Psoas muscle (tissue), 8 donors: Measurements from ENCODE around the gene INTS15. TPM values are rescaled to one million over a fixed set of nuclear protein-coding genes. Genes with fewer than 3 reads are reported as not detected.

ENCODE experiments used
- ATAC-seq, 4 donors: fragments of 200-7000 bp; cut with Tn5 transposase; one replicate each; pipeline ENCODE4 v1.9.1; 2020; ENCODE audit warnings: moderate library complexity in 3 of 4, mild to moderate bottlenecking in 2 of 4
- DNase-seq, 2 donors: peaks; one replicate each; pipeline ENCODE4 v3.0.0-alpha.2; 2020
- H3K27ac ChIP-seq: fragments of 200-600 bp; one replicate; pipeline ENCODE4 v1.8.0; 2022
- H3K27me3 ChIP-seq, 3 donors: fragments of 200-600 bp in 1 of 3; one replicate each; pipeline versions ENCODE4 v1.6.1 to v1.8.0; 2013 to 2022; ENCODE audit warnings: low read length in 2 of 3, mild to moderate bottlenecking in 2 of 3, moderate library complexity in 1 of 3; ENCODE audit not compliant: insufficient read depth in 3 of 3
- H3K36me3 ChIP-seq, 2 donors: fragments of 200-600 bp in 1 of 2; one replicate each; pipeline versions ENCODE4 v1.6.1 to v1.8.0; 2013 to 2022; ENCODE audit warnings: low read depth in 1 of 2, mild to moderate bottlenecking in 1 of 2, moderate library complexity in 1 of 2; ENCODE audit not compliant: insufficient read depth in 1 of 2
- H3K4me1 ChIP-seq: fragments of 200-600 bp; one replicate; pipeline ENCODE4 v1.8.0; 2022
- H3K4me3 ChIP-seq: fragments of 200-600 bp; one replicate; pipeline ENCODE4 v1.8.0; 2022; ENCODE audit warnings: mild to moderate bottlenecking
- H3K9me3 ChIP-seq: fragments of 200-600 bp; one replicate; pipeline ENCODE4 v1.8.0; 2022
- WGBS, 3 donors: extraction: QIAGEN DNeasy Blood & Tissue Kit; methylation state at CpG; one replicate each; pipeline versions ENCODE4 v1.1.6 to v1.1.7; 2013; 5-methylcytosine and 5-hydroxymethylcytosine counted together
- intact Hi-C, 2 donors: fragments of 100-400 bp; cut with DNase I; formaldehyde crosslinking; loops; one replicate each; pipeline versions ENCODE4 v1.11.0 to v1.14.2; 2022
- polyA plus RNA-seq, 3 donors: library from polyadenylated mRNA; stranded (reverse); fragments of 200-250 nt; gene quantifications; one replicate each; pipeline ENCODE4 v1.2.3, GENCODE V29; 2013
- total RNA-seq, 4 donors: library from RNA; stranded (reverse); fragmentation: NEBNext Ultra II Directional in 2 of 4; extraction: Animal tissue kit (Norgen Biotek cat#: 25700) in 2 of 4; gene quantifications; one replicate each; pipeline versions ENCODE4 v1.2.1 to v1.2.4, GENCODE V29; 2021 to 2023
- TF ChIP-seq, protein P1 (sequence below): fragments of 200-600 bp; IDR thresholded peaks from one replicate; pipeline ENCODE4 v1.8.0; 2022; ENCODE audit warnings: antibody characterized with exemption
- donor health status: healthy with polysubstance abuse.
- donor health status: DM: no; HTN: no; CAD: no; lungs with moderate emphysema.
- donor health status: Bipolar disorder and iron deficiency.
- donor health status: healthy.
- donor health status: DM: yes; HTN: yes; CAD: no.
- donor health status: DM: no; HTN: no; CAD: no.
- donor health status: DM: no; HTN: no; CAD: no.
- donor health status: DM: yes; HTN: yes; CAD: no.

The INTS15 gene
- total and polyA plus RNA-seq, 7 donors, result 14.1 to 46.0 (median 24.0) TPM

DNA sequence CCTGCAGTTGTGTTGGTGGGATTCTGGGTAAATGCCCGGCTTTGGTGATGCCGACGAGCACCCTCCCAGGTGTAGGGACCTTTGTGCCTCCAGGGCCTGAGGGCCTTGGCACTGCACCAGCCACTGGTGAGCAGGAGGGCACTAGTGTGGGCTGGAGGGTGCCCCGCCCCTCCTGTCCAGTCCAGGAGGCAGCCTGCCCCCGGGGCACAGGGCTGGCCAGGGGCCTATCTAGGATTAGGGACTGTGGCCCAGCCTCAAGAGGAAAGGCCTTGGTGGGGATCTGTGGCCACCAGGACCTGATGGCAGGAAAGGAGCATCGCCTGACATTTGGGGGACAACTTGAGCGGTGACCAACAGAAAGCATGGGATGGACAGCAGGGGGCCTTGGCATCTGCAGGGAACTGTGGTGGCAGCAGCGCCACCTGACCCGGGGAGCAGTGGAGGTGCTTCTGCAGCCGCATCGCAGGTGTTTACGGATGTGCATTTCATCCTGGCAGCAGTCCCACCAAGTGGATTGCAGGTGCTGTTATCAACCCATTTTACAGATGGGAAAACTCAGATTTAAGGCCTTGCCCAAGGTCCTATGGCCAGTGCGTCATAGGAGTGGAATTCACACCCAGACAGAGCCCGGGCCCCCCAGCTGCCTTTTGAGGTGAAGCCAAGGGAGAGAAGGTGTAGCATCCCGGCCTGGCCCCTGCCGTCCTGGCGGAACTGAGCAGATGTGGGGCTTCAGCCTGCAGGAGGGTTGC is 58.4 kb downstream of the INTS15 start:
- H3K4me1 ChIP-seq, result no peaks in the 10 kb centered on the region
- 90 to 93% (median 92%) methylated on average over 17 of the region's 17 CpGs for WGBS, 3 donors
- no peaks in the 10 kb centered on the region for H3K27me3 ChIP-seq
- H3K36me3 ChIP-seq, result peaks cover 11 to 89% of the 10 kb centered on the region in 2 donors
- TF ChIP-seq, protein P1, sequence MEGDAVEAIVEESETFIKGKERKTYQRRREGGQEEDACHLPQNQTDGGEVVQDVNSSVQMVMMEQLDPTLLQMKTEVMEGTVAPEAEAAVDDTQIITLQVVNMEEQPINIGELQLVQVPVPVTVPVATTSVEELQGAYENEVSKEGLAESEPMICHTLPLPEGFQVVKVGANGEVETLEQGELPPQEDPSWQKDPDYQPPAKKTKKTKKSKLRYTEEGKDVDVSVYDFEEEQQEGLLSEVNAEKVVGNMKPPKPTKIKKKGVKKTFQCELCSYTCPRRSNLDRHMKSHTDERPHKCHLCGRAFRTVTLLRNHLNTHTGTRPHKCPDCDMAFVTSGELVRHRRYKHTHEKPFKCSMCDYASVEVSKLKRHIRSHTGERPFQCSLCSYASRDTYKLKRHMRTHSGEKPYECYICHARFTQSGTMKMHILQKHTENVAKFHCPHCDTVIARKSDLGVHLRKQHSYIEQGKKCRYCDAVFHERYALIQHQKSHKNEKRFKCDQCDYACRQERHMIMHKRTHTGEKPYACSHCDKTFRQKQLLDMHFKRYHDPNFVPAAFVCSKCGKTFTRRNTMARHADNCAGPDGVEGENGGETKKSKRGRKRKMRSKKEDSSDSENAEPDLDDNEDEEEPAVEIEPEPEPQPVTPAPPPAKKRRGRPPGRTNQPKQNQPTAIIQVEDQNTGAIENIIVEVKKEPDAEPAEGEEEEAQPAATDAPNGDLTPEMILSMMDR, result no peak
- intact Hi-C loops, result loop anchor here in 1 of 2 donors (10.0 kb wide), 1 partner anchor 77 kb away; no protein-coding TSS in a partner anchor
- DNase-seq, result peak in 1 of 2 donors; percentile 40
- no peak for ATAC-seq
- no peaks in the 10 kb centered on the region for H3K9me3 ChIP-seq
- H3K4me3 ChIP-seq, result no peak overlapping the region
- no peak overlapping the region for H3K27ac ChIP-seq

DNA sequence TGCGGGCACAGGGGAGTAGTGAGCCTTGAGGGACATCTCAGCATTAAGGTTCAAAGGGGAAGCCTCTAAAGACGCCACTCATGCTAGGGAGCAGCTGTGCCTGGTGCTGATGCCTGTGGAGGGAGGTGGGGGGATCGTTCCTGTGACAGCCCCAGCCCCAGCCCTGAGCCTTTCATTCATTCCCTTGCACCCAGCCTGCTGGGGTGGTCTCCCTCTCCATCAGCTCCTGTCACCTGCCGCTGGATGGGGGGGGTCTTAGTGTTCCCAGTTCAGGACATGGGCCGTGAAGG is 58.9 kb downstream of the INTS15 start:
- Histone ChIP-seq H3K4me3 (no peak overlapping the region), H3K4me1 (no peaks in the 10 kb centered on the region), H3K36me3 (peaks cover 8 to 85% of the 10 kb centered on the region in 2 donors), H3K9me3 (no peaks in the 10 kb centered on the region), H3K27ac (no peak overlapping the region), H3K27me3 (no peaks in the 10 kb centered on the region)
- WGBS, 3 donors, result 84 to 94% (median 91%) methylated on average over 4 to 5 of the region's 5 CpGs
- TF ChIP-seq, protein P1, result no peak
- peak in 1 of 2 donors; percentile 19 for DNase-seq
- intact Hi-C loops, result loop anchor here in 1 of 2 donors (10.0 kb wide), 1 partner anchor 76 kb away; no protein-coding TSS in a partner anchor
- no peak for ATAC-seq

DNA sequence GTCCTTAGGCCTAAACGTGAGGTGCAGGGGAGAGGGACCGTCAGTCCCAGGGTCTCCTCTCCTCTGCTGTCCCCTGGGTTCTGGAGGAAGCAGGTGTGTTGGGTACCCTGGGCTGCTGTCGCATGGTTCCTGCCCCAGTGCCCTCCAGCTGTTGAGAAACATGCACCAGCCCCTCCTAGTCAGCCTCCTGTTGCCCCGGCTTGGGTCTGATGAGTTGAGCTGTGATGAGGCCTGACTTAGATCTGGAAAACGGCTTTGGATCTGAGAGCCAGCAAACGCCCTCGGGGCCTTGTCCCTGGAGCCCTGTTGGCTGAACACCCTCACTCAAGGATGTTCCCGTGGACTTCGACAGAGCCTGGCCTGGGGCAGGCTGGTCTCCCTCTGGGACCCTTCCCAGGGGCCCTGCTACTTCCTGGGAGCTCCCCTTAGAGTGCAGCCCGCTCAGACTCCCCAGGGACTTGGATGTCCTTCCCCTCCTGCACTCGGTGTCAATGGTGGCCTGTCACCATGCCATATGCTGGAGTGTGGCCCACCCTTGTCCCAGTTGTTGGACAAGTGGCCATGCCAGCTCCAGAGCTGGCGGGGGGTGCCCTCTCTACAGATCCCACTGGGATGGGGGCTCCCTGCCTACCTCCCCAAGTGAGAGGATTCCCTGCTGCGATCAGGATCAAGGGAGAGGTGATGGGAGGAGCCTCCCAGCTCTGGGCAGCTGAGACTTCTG is 59.6 kb downstream of the INTS15 start:
- Histone ChIP-seq H3K9me3 (no peaks in the 10 kb centered on the region), H3K4me1 (no peaks in the 10 kb centered on the region), H3K4me3 (no peak overlapping the region), H3K27ac (no peak overlapping the region), H3K27me3 (no peaks in the 10 kb centered on the region), H3K36me3 (peaks cover 12 to 85% of the 10 kb centered on the region in 2 donors)
- no peak for ATAC-seq
- DNase-seq, result peak in 1 of 2 donors; percentile 47
- intact Hi-C loops, result loop anchor here in 1 of 2 donors (10.0 kb wide), 1 partner anchor 75 kb away; no protein-coding TSS in a partner anchor
- WGBS, 3 donors, result 62 to 72% (median 63%) methylated on average over 13 of the region's 13 CpGs
- TF ChIP-seq, protein P1, result no peak

DNA sequence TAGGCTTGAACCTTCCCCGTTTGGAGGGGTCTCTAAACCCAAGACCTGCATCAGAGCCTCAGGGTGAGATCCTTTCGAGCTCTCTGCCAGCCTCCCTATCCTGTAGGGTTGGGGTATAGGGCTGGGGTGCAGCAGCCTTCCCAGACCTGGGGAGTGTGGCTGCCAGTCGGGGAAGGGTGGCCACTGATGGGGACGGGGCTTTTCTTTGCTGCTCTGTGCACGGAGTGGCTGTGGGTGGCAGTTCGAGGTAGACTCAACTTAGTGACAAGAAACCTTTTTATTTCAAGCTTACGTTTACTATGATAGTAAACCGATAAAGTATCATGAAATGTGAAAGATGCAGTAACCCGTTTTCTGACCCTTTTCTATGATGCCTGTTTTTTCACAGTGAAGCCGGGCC is 60.3 kb downstream of the INTS15 start:
- no peak overlapping the region for H3K27ac ChIP-seq
- H3K4me3 ChIP-seq, result no peak overlapping the region
- intact Hi-C loops, result no loop called here
- TF ChIP-seq, protein P1, result no peak
- no peaks in the 10 kb centered on the region for H3K4me1 ChIP-seq
- WGBS, 3 donors, result 96% methylated on average over 10 of the region's 10 CpGs
- H3K27me3 ChIP-seq, result no peaks in the 10 kb centered on the region
- DNase-seq (peak in 1 of 2 donors; percentile 35), ATAC-seq (no peak)
- H3K36me3 ChIP-seq, result peaks cover 12 to 85% of the 10 kb centered on the region in 2 donors
- no peaks in the 10 kb centered on the region for H3K9me3 ChIP-seq
